HCT116 (cell line): ENCODE data around the gene COL2A1. TPM values are rescaled to one million over a fixed set of nuclear protein-coding genes. Genes with fewer than 3 reads are reported as not detected.

Experiments
- ATAC-seq: fragments of 200-7000 bp; cut with Tn5 transposase; 2 replicates; pipeline ENCODE4 v1.9.1; 2020; ENCODE audit warnings: mild to moderate bottlenecking, moderate library complexity
- BruUV-seq: library from RNA; stranded (reverse); fragments of 400-500 nt; replicated peaks from 2 replicates; lab custom pipeline; 2021; lab: Mats Ljungman, UMichigan
- CTCF ChIA-PET: fragments of 300-600 bp; sonication (Branson Sonifier 250); formaldehyde crosslinking; loops from one replicate; lab custom pipeline; 2021; ENCODE audit warnings: antibody characterized with exemption; lab: Charles Lee
- POLR2A ChIA-PET: fragments of 300-600, 350-600 bp; sonication (Branson Sonifier 250); formaldehyde crosslinking; loops from one replicate; lab custom pipeline; 2021; ENCODE audit warnings: antibody characterized with exemption; lab: Charles Lee
- RAD21 ChIA-PET, 2 experiments: fragments of 300-600 bp; sonication (Branson Sonifier 250); formaldehyde crosslinking; loops; one replicate each; lab custom pipeline; 2023; ENCODE audit warnings: low total read pairs in 2 of 2; ENCODE audit not compliant: uncharacterized antibody in 2 of 2, unreplicated experiment in 2 of 2, low non-redundant PET in 1 of 2; lab: Charles Lee
- DNase-seq: peaks from one replicate; pipeline ENCODE4 v3.0.0-alpha.2; 2010; ENCODE audit warnings: low read depth, low spot score
- H2AFZ ChIP-seq: fragments of 200-600 bp; shearing (Covaris generic), sonication (generic); 2 replicates; pipeline ENCODE4 v1.6.1; 2017; ENCODE audit warnings: low read depth, mixed run types, mixed read lengths, antibody characterized with exemption, low read length; ENCODE audit not compliant: poor library complexity, severe bottlenecking
- H3K27ac ChIP-seq: 2 replicates; pipeline ENCODE4 v1.5.1; 2012; ENCODE audit warnings: low read depth, low read length
- H3K27me3 ChIP-seq: fragments of 200-600 bp; sonication (generic); 2 replicates; pipeline ENCODE4 v1.6.1; 2016; ENCODE audit warnings: mixed run types, low read length, mixed read lengths; ENCODE audit not compliant: insufficient read depth
- H3K36me3 ChIP-seq, 2 experiments: fragments of 200-500 bp in 1 of 2; fragments of 200-600 bp in 1 of 2; sonication (Bioruptor generic) in 1 of 2; sonication (generic) in 1 of 2; 2 replicates each; pipeline versions ENCODE4 v1.5.1 to v1.6.1; 2014 to 2016; ENCODE audit warnings: low read length in 2 of 2, inconsistent platforms in 1 of 2, mixed read lengths in 1 of 2, mixed run types in 1 of 2; ENCODE audit not compliant: insufficient read depth in 2 of 2, control insufficient read depth in 1 of 2
- H3K4me1 ChIP-seq, 2 experiments: fragments of 200-600 bp in 1 of 2; sonication (generic) in 1 of 2; 2 replicates each; pipeline versions ENCODE4 v1.5.1 to v1.6.1; 2012 to 2017; ENCODE audit warnings: low read length in 2 of 2, inconsistent platforms in 1 of 2, mild to moderate bottlenecking in 1 of 2, mixed read lengths in 1 of 2, mixed run types in 1 of 2, moderate library complexity in 1 of 2; ENCODE audit not compliant: insufficient read depth in 2 of 2, control insufficient read depth in 1 of 2
- H3K4me2 ChIP-seq: fragments of 200-600 bp; sonication (generic); 2 replicates; pipeline ENCODE4 v1.6.1; 2017; ENCODE audit warnings: mixed run types, low read length, mixed read lengths
- H3K4me3 ChIP-seq, 2 experiments: fragments of 200-600 bp in 1 of 2; sonication (generic) in 1 of 2; replicated peaks in 1 of 2; 2 replicates each; pipeline ENCODE4 v1.5.1; 2011 to 2016; ENCODE audit warnings: low read length in 2 of 2, control low read depth in 1 of 2, low read depth in 1 of 2, mild to moderate bottlenecking in 1 of 2, mixed read lengths in 1 of 2, mixed run types in 1 of 2
- H3K79me2 ChIP-seq: fragments of 200-600 bp; sonication (generic); 2 replicates; pipeline ENCODE4 v1.6.1; 2017; ENCODE audit warnings: mild to moderate bottlenecking, mixed run types, low read length, moderate library complexity, mixed read lengths; ENCODE audit not compliant: insufficient read depth
- H3K9ac ChIP-seq: fragments of 200-600 bp; sonication (generic); 2 replicates; pipeline ENCODE4 v1.6.1; 2016; ENCODE audit warnings: low read length, mixed read lengths
- H3K9me2 ChIP-seq: fragments of 200-600 bp; sonication (generic), shearing (Covaris generic); 2 replicates; pipeline ENCODE4 v1.6.1; 2017; ENCODE audit warnings: mixed run types, mild to moderate bottlenecking, moderate library complexity; ENCODE audit not compliant: insufficient read depth
- H3K9me3 ChIP-seq, 2 experiments: fragments of 200-500 bp in 1 of 2; fragments of 200-600 bp in 1 of 2; sonication (Bioruptor generic) in 1 of 2; sonication (generic) in 1 of 2; 2 replicates each; pipeline ENCODE4 v1.6.1; 2014 to 2017; ENCODE audit warnings: low read length in 2 of 2, mixed read lengths in 2 of 2, inconsistent platforms in 1 of 2, low read depth in 1 of 2, mild to moderate bottlenecking in 1 of 2, mixed run types in 1 of 2, moderate library complexity in 1 of 2; ENCODE audit not compliant: control insufficient read depth in 1 of 2, insufficient read depth in 1 of 2
- H4K20me1 ChIP-seq: fragments of 200-600 bp; sonication (generic), shearing (Covaris generic); 2 replicates; pipeline ENCODE4 v1.6.1; 2017; ENCODE audit warnings: mixed run types, mild to moderate bottlenecking, moderate library complexity; ENCODE audit not compliant: insufficient read depth
- CBX3 ChIP-seq: IDR thresholded peaks from 2 replicates; pipeline ENCODE4 v1.6.1; 2012; ENCODE audit warnings: low read depth
- CEBPB ChIP-seq: IDR thresholded peaks from 2 replicates; pipeline ENCODE4 v1.6.1; 2012; ENCODE audit warnings: low read depth
- EGR1 ChIP-seq: IDR thresholded peaks from 2 replicates; pipeline ENCODE4 v1.6.1; 2012; ENCODE audit warnings: low read depth
- ELF1 ChIP-seq: IDR thresholded peaks from 2 replicates; pipeline ENCODE4 v1.6.1; 2012; ENCODE audit warnings: low read depth, borderline replicate concordance
- EZH2 ChIP-seq: fragments of 200-600 bp; sonication (generic); IDR thresholded peaks from 2 replicates; pipeline ENCODE4 v1.6.1; 2017; ENCODE audit warnings: antibody characterized with exemption, mixed run types
- EZH2phosphoT487 ChIP-seq: fragments of 200-600 bp; IDR thresholded peaks from 2 replicates; pipeline ENCODE4 v1.6.1; 2018; ENCODE audit warnings: antibody characterized with exemption, borderline replicate concordance
- FOSL1 ChIP-seq: IDR thresholded peaks from 2 replicates; pipeline ENCODE4 v1.6.1; 2012; ENCODE audit warnings: low read depth
- JUND ChIP-seq: IDR thresholded peaks from 2 replicates; pipeline ENCODE4 v1.6.1; 2012
- MAX ChIP-seq: IDR thresholded peaks from 2 replicates; pipeline ENCODE4 v1.6.1; 2012
- POLR2A ChIP-seq: IDR thresholded peaks from 2 replicates; pipeline ENCODE4 v1.7.0; 2011; ENCODE audit warnings: borderline replicate concordance; ENCODE audit not compliant: insufficient read depth, insufficient read length; ENCODE audit errors: extremely low read depth
- POLR2AphosphoS5 ChIP-seq: IDR thresholded peaks from 2 replicates; pipeline ENCODE4 v1.6.1; 2011; ENCODE audit warnings: mild to moderate bottlenecking, low read depth, low read length, moderate library complexity
- RAD21 ChIP-seq: IDR thresholded peaks from 2 replicates; pipeline ENCODE4 v1.6.1; 2012; ENCODE audit warnings: low read depth, mild to moderate bottlenecking
- REST ChIP-seq: IDR thresholded peaks from 2 replicates; pipeline ENCODE4 v1.6.1; 2012; ENCODE audit warnings: low read depth
- SIN3A ChIP-seq: IDR thresholded peaks from 2 replicates; pipeline ENCODE4 v1.6.1; 2012; ENCODE audit warnings: low read depth
- SP1 ChIP-seq: IDR thresholded peaks from 2 replicates; pipeline ENCODE4 v1.6.1; 2012; ENCODE audit warnings: low read depth
- TCF7L2 ChIP-seq: IDR thresholded peaks from 2 replicates; pipeline ENCODE4 v1.7.0; 2011; ENCODE audit warnings: borderline replicate concordance, inconsistent platforms; ENCODE audit not compliant: insufficient read depth, insufficient read length; ENCODE audit errors: extremely low read depth
- YY1 ChIP-seq: IDR thresholded peaks from 2 replicates; pipeline ENCODE4 v1.6.1; 2011; ENCODE audit warnings: low read length, low read depth, moderate library complexity, mild to moderate bottlenecking; ENCODE audit not compliant: insufficient replicate concordance; ENCODE audit errors: extremely low read depth
- ZBTB33 ChIP-seq: IDR thresholded peaks from 2 replicates; pipeline ENCODE4 v1.6.1; 2011; ENCODE audit warnings: mild to moderate bottlenecking, low read length, moderate library complexity; ENCODE audit not compliant: insufficient replicate concordance; ENCODE audit errors: extremely low read depth
- ZNF274 ChIP-seq: fragments of 200-500 bp; sonication (Bioruptor generic); IDR thresholded peaks from 2 replicates; pipeline ENCODE4 v1.6.1; 2014; ENCODE audit warnings: mild to moderate bottlenecking, low read depth, low read length, inconsistent platforms
- intact Hi-C: fragments of 100-400 bp; cut with micrococcal nuclease; formaldehyde crosslinking; loops from 2 replicates; pipeline ENCODE4 v1.10.0; 2022
- total RNA-seq: library from RNA; stranded (reverse); gene quantifications from one replicate; pipeline ENCODE4 v1.2.1, GENCODE V29; 2021; ENCODE audit not compliant: unreplicated experiment
- TF ChIP-seq, protein P1 (sequence below): IDR thresholded peaks from 2 replicates; pipeline ENCODE4 v1.6.1; 2012

Gene COL2A1
- total RNA-seq, 1 experiment from 2014 or later, result 0.22 TPM

DNA sequence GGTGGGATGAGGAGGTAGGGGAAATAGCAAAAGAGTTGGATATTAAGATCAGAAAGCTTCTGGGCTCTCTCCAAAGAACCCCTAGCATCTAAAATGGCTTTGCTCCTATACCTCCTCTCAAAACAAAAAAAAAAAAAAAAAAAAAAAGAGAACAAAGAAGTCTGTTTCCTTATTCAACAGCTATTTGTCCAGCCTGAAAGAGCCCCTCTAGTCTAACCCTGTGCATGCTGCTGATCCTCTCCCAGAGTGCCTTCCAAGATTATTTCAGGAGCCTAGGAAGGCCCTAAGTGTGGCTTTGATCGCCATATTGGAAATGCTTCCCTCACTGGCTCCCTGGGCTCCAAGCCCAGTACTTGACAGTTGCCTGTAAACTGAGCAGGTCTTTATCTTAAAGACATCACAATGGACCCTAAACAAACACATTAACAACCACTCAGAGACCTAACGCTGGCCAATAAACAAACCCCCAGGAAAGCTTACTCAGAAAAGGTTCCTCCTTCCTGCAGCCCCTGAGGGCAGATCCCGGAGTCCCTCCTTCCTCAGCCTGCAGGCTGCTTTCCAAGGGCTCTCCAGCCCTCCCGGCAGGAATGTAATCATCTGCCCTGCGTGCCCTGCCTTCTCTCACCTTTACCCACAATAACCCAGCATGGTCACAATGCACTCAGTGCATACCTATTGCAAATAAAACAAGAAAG lies 17.4 kb upstream of the COL2A1 start:
- no TSS peak for BruUV-seq
- POLR2A ChIA-PET, result no interaction called here
- H3K4me1 ChIP-seq, result no peaks in the 10 kb centered on the region
- H3K27ac ChIP-seq, result no peak overlapping the region
- no peak for DNase-seq
- H3K27me3 ChIP-seq, result 0 out of 2 replicates have a peak, but pooled peaks cover 8% of the 10 kb centered on the region
- RAD21 ChIA-PET, result no interaction called here
- no peaks in the 10 kb centered on the region for H3K9me2 ChIP-seq
- intact Hi-C loops, result no loop called here
- no peak overlapping the region for H3K9ac ChIP-seq
- no peak overlapping the region for H3K4me2 ChIP-seq
- ATAC-seq, result peak; percentile 53
- H3K79me2 ChIP-seq, result no peaks in the 10 kb centered on the region
- no peak overlapping the region for H2AFZ ChIP-seq
- H4K20me1 ChIP-seq, result no peaks in the 10 kb centered on the region
- CTCF ChIA-PET, result interaction anchor here (0.7 kb wide), 1 partner anchor 57 kb away, joined by 3 read pairs; no protein-coding TSS in a partner anchor
- H3K36me3 ChIP-seq, result no peaks in the 10 kb centered on the region
- no peak for TF ChIP-seq POLR2A
- TF ChIP-seq RAD21, result no peak
- TF ChIP-seq CBX3, result no peak
- TF ChIP-seq REST, result no peak
- no peak for TF ChIP-seq CEBPB
- TF ChIP-seq ZBTB33, result no peak
- TF ChIP-seq EZH2phosphoT487, result no peak
- no peak for TF ChIP-seq POLR2AphosphoS5
- TF ChIP-seq EGR1, result no peak
- no peak for TF ChIP-seq ELF1
- TF ChIP-seq EZH2, result no peak
- TF ChIP-seq YY1, result no peak
- TF ChIP-seq, protein P1, sequence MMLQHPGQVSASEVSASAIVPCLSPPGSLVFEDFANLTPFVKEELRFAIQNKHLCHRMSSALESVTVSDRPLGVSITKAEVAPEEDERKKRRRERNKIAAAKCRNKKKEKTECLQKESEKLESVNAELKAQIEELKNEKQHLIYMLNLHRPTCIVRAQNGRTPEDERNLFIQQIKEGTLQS, result no peak
- TF ChIP-seq TCF7L2, result no peak
- no peak for TF ChIP-seq SIN3A
- TF ChIP-seq SP1, result no peak
- TF ChIP-seq ZNF274, result no peak
- TF ChIP-seq MAX, result no peak
- no peak for TF ChIP-seq FOSL1
- TF ChIP-seq JUND, result no peak
- no peak overlapping the region for H3K4me3 ChIP-seq
- H3K9me3 ChIP-seq, result no peaks in the 10 kb centered on the region
